ENCODE measurements around the gene TLE5.
A peak's percentile ranks its signal among the peaks of the same experiment; 100 is the strongest.
"Not testable (repeated sequence)": the region's sequence is repeated elsewhere in the genome, so short reads cannot be mapped to it uniquely, and the experiment has no call there.

The TLE5 gene

DNA sequence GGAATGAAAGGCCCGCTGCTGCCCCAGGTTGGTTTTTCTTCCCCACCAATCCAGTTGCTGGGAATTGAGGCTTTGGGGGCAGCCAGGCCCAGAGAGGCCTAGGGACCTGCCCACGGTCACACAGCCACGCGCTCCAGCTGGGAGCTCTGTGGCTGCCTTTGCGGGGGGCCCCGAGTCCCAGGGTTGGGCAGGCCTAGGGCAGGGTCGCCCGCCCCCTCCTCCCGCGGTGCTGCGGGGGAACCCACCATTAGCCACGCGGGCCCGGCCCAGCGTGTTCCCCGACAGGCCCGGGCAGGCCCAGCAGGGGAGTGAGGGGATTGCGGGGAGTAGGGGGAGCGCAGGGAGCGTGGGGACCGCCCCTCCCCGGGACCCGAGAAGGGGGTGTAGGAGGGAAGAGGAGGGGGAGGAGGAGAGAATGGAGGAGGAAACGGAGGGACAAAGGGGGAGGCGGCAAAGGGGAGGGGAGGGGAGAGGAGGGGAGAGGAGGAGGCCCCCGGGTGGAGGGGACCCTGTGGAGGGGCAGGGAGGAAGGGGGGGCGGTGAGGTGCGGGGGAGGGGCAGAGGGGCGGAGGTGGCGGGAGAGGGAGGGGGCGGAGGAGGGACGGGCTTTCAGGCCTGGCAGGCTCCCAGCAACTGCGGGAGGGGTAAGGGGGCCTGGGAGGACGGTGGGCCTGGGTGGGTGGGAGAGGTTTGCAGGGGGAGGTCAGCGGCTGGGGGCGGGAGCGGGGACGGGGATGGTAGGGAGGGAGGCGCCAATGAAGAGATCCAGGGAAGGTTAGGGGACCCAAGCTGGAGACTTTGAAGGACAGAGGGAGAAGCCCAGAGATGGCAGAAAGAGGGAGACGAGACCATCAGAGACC, 20.3 kb downstream of the TLE5 start:
- no peak for DNase-seq

DNA sequence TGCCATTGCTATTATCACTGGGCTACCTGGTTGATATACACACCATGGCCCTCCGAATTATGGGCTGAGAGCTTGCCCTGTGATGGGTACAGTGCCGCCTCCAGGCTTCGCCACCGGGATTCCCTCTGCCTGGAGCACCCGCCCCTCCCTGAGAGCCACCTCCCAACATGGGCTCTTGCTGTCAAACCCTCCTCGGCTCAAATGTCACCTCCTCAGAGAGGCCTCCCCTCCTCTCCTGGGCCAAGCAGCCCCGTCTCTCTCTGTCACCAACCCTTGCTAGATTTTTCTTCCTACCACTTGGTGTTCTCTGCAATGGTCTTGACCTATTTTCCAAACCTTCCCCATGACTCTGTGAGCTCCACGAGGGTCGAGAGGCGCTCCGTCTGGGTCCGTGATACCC, 21.0 kb downstream of the TLE5 start:
- no peak for DNase-seq

DNA sequence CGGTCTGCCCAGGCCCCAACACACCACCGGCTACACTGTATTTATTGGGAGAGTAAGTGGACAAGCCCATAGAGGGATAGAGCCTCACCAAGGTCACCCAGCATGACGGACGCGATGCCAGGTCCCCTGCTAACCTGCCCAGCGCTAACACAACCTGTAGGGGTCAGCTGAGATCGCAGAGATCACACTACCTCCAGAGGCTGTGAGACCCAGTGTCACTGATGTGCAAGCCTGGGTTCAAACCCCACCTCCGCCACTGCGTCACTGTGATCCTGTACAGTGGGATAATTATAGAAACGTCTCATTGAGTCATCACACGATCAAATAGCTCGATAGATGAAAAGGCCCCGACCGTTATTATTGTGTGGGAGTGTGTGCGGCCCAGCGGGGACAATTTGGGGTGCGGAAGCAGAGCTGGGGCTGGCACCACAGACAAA, 22.6 kb downstream of the TLE5 start:
- no peak for DNase-seq

DNA sequence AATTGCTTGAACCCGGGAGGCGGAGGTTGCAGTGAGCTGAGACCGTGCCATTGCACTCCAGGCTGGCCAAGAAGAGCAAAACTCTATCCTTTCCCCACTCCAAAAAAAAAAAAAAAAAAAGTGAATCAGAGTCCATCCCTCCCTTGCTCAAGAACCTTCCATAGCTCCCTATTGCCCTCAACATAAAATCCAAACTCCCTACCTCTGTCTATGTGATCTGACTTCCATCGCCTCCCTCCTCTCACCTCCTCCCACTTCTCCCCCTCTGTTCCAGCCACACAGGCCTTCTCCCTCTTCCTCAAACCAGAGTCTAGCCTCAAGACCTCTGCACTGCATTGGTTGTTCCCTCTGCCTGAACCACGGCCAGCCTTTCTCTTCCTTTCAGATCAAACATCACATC, 23.2 kb downstream of the TLE5 start:
- no peak for DNase-seq

DNA sequence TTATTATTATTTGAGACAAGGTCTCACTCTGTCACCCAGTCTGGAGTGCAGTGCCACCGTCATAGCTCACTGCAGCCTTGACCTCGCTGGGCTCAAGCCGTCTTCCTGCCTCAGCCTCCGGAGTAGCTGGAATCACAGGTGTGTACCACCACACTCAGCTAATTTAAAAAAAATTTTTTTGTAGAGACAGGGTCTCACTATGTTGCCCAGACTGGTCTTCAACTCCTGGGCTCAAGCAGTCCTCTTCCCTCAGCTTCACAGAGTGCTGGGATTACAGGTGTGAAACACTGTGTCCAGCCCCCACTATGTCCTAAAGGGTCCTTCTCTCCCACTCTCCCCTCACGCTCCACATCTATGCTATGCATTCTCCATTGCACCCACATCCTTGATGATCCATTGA, 24.1 kb downstream of the TLE5 start:
- no peak for DNase-seq

DNA sequence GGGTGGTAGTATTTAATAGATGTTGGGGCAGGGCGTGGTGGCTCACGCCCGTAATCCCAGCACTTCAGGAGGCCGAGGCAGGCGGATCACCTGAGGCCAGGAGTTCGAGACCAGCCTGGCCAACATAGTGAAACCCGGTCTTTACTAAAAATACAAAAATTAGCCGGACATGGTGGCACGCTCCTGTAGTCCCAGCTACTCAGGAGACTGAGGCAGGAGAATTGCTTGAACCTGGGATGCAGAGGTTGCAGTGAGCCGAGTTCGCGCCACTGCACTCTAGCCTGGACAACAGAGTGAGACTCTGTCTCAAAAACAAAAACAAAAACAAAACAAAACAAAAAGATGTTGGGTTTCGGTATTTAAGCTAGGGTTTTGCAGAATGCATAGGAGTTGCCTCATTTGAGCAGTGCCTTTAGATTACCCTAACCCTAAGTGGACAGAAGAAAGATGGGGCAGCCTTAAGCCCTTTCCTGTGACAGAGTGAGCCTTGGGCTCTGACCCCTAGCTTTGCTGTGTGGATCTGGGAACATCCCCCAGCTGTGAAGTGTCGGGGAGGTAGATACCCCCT, 25.2 kb downstream of the TLE5 start:
- not testable (repeated sequence) for DNase-seq

DNA sequence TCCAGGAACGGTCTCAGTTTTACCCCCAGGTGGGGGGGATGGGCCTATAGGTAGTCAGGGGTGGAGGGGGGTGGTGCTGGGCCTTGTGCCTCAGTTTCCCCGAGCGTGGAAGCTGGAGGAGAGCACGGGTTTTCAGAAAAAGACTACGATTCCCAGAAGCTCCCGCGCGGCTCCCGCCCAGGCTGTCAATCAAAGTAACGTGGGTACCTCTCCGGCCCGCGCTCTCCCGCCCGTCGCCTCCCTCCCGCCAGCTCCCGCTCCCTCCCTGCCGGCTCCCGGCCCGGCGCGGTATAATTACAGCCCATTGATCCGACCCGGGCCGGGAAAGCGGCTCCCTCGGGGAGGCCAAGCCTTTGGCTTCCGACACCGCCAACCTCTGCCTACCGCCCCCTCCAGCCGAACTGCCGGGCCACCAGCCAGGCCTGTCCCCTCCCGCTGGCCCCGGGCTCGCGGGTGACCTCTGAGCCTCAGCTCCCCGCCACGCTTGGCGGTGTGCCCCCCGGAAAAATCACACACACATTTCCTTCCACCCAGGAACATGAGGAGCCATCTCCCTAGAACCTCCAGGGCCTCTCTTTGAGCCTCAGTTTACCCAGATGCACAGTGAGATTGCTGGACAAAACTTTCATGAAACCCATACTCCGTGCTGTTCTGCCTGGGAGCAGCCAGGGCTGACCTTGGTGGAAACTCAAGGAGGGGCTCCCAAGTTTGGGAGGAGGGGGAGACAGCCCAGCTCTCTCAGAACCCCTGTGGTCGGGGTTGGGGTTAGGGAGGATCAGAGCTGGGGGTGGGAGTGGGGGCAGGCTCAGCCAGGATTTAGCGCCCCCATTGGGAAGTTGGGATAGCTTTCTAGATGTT, 25.9 kb downstream of the TLE5 start:
- peak; percentile 52 to 86 (median 70) for DNase-seq

DNA sequence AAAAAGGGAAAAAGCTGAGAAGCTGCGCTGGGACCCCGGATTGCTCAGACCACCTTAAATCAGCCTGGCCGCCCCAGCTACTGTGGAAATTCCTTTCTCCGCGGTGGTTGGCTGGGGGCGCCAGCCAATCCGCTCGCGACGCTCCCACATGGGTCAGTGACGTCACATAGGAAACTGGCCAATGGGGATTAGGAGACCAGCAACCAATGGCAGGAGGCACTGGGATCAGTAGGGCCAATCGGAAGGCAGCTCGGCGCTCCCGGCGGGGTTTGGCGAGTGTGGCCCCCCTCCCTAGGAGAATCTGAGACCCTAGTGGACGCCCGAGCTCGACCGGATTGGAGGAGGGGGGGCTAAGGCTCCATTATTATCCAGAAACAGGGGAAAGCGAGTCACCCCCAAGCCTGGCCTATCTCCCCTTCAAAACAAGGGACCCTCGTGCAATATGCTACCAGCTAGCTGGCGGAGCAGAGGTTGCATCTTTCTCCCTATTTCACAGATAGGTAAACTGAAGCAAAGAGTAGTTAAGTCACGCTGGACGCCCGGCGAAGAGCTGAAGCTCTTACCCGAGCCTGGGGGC, 26.7 kb downstream of the TLE5 start:
- DNase-seq, result peak; percentile 71 to 99 (median 89)

DNA sequence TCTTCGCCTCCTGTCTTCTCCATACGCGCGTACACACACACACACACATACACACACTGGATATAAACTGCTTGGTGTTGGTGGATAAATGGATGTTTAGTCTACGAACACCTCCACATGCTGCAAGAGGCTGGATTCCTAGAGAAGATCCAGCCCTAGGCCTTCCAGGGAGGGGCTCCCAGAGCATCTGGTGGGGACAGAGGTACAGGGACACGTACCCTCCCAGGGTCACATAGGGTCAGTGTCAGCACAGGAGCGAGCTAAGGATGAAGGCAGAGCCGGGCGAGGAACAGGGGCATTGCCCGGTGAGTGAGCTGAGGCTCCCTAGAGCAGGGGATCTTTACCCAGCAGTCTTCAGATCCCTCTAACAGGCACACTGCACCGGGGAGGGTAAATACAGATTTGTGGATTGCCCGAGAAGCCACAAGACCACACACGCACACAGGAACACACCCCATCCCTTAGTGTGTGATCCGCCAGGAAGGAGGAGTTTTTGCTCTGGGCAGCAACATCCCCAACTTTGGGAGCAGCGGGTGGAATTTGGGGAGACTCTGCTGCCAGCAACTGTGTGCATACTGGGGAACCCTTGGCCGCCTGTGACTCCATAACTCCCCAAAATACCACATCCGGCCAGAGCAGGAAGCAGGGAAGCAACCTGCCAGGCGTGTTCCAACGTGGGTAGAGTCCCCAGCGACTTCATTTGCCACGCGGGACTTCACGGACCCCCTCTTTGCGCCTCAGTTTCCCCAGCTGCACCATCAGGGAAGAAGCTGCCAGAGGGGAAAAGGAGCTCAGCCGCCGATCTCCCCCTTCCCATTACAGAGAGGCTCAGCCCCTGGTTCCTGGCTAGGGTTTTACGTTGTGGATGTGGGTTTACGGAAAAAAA, 27.4 kb downstream of the TLE5 start:
- DNase-seq, result peak in 3 of 5 experiments; percentile 23 to 77 (median 33)

DNA sequence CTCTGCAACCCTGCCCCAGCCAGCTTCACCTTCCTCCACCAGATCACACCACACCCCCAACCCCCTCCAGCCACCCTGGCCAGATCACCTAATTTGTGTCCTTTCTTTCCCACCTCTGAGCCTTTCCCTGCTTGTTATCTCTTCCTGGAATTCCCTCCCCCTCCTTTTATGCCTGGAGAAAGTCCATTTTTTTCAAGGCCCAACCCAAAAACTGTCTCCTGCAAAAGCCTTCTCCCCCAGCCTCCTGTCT, 28.0 kb downstream of the TLE5 start:
- DNase-seq, result no peak

DNA sequence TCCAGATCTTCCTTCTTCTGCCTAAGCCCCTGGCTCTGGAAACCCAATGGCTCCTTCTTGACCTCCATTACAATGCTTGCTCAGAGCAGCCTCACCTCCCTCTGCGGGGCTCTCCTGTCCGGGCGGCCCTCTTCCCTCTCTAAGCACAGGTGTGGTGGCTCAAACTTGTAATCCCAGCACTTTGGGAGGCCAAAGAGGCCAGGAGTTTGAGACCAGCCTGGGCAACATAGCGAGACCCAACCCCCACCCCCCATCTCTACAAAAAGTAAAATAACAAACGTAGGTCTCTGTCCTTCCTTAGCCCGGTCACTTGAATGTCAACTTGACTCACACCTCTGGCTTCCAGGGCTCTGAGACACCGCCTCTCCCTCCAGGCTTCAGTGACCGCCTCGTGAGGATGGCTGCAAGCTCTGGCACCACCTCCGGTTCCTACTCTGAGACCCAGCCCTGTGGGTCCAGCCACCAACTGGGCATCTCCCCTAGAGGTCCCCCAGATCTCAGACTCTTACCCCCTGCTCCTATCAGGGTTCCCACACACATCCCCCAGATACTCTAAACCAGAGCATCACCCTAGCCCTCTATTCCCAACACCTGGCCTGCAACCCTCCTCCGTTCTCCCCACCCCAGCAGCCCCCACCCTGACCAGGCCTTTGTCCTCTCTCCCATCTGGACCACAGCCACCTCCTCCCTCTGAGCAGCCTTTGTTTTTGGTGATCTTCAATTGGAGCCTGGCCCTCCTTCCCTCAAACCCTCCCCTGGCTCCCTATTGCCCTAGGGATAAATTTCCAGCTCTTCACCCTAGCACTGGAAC, 28.5 kb downstream of the TLE5 start:
- DNase-seq, result no peak

DNA sequence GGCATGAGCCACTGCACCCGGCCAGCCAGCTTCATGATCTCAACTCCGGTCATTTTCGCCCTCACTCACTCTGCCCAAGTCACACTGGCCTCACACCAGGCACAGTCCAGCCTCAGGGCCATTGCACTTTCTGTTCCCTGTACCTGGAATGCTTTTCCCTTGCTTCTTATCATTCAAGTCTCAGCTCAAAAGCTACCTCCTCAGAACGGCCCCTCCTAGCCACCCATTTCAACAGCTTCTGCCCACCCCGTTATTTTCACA, 30.8 kb downstream of the TLE5 start:
- no peak for DNase-seq

DNA sequence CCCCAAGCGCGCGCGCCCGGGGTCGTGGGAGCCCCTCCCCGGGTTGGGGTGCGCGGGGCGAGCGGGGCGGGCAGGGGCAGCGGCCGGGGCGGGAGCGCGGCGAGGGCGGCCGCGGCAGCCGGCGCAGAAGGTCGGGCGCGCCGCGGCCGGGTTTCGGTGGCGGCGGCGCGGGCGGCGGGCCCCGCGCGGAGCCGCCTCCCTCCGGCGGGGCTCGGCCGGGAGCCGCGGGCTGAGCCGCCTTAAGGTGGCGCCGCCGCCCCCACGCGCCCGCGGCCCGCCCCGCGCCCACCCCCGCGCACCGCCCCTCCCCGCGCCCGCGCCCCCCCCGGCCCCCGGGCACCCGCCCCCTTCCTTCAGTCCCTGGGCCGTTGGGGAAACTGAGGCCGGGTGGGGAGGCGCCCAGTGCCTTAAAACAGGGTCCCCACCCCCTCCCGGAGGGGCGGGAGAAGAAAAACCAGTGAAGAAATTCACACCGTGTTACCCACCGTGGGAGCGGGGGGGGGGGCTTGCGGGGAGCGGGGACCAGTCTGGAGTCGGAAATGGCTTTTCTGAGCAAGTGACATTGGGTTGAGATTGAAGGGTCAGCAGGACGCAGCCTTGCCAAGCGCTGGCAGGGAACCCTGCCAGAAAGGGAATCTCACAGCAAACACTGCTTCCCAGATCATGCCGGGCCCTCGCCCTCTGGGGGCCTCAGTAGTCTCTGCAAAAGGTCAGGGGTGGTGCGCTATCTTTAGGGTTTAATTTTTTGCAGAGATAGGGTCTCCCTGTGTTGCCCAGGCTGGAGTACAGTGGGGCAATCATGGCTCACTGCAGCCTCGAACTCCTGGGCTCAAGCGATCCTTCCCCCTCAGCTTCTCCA, 33.0 kb downstream of the TLE5 start, which contains the start of gene TLE2:
TLE2 (minus strand) TSS at position 216 of the 859 bp plus-strand sequence. CDS start 376 bp downstream, outside the sequence.
- no peak for DNase-seq

DNA sequence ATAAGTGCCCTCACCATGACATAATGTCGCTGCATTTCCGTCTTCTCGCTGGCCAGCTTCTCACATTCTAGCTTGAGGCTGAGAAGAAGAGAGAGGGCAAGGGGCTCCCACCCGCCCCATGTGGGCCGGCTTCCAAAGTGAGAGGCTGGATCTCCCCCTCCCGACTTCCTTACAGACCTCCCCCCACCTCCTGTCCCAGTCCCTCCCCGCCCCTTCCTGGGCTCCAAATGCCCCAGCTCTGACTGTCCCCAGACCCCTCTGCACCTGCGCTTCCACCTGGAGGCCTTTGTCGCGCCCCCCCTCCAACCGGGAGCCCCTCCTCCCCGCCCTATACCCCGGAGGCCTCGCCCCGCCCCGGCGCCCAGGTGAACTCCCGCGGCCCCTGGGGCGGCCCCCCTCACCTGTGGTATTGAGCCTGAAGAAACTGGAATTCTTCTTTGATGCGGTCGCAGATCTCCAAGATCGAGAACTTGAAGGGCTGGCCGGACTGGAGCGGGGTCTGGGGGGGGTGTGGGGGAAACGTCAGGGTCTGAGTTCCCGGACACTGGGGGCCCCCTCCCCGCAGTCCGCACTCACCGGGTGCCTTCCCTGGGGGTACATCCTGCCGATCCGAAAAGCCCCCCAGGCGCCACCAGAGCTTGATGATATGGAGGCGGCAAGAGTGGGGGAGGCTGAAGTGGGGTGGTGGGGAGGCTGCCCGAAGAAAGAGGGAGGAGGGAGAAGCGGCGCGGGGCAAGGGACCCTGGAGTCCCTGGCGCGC, 33.8 kb downstream of the TLE5 start:
- DNase-seq, result no peak

DNA sequence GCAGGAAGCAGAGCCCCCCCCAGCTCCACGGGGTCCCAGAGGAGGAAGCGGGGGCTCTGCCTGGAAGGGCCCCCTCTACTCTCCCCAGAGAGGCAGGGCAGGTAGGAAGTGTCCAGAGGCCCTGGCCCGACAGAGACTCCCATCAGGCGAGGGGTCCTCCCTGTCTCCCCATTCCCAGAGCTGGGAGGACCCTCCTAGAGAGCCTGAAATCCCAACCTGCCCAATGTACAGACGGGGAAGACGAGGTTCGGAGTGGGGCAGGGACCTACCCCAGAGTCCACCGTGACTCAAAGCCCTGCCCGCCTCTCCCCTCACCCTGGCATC, 34.4 kb downstream of the TLE5 start:
- no peak for DNase-seq

DNA sequence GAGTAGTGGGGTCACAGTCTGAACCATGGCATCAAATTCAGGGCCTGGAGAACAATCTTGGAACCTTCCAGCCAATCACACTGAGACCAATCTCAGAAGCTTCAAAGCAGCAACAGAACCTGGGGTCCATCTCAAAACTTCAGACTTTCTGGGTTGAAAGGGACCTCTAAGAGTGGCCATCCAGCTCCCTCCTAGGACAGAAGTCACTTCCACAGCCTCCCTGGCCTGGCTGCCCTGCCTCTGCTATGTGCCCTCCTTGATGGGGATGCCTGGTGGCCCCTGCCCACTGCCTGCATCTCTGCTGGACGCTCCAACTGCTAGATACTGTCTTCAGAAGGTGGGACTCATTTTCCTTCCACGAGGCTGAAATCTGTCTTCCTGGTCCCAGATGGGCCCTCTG, 35.0 kb downstream of the TLE5 start:
- no peak for DNase-seq

DNA sequence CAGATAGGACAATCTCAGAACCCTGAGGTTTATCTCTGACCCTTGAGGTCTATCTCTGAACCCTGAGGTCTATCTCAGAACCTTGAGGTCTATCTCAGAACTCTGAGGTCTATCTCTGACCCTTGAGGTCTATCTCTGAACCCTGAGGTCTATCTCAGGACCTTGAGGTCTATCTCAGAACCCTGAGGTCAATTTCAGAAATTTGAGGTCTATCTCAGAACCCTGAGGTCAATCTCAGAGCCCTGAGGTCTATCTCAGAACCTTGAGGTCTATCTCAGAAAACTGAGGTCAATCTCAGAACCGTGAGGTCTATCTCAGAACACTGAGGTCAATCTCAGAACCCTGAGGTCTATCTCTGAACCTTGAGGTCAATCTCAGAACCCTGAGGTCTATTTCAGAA, 35.5 kb downstream of the TLE5 start:
- no peak for DNase-seq

DNA sequence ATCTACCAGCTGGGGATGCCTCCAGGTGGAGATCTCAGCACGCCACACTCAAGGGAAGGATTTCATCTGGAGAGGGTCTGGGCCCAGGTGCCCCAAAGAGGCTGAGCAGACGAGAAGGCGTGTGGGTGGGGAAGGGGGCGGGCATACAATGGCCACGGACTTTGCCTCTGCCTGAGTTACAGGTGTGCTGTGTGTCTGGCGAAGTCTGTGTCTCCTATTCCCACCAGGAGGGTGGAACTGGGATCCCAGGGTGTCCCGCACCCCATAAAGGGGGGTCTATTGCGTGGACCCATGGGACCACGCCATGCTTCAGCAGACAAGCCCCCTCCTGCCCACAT, 36.8 kb downstream of the TLE5 start:
- DNase-seq, result no peak

DNA sequence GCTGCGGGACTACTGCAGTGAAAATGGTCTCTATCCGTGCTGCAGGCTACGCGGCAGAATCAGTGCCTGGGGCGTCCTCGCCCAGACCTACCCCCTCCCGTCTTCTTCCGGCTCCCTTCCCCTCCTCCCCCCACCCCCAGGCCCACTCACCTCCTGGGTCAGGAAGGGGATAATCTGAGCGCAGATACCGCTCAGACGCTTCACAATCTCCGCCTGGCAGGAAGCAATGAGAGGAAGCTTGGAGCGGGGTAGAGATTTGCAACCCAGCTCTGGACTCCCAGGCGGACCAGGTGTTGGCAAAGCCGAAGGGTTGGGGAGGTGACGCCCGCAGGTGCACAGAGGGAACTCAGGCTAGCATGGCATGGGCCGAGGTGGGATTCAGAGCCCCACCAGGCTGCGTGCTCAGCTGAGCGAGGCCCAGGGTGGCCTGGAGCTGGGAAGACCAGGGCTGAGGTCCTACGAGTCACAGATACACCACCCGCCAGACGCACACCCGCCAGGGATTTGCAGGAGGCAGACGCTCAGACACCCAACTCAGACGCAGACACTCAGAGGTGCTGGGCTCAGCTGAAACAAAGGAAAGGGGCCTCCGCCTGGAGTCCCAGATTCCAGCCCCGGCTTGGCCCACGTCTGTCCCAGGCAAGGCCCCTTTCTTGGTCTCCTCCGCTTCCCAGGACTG, 37.3 kb downstream of the TLE5 start:
- no peak for DNase-seq

DNA sequence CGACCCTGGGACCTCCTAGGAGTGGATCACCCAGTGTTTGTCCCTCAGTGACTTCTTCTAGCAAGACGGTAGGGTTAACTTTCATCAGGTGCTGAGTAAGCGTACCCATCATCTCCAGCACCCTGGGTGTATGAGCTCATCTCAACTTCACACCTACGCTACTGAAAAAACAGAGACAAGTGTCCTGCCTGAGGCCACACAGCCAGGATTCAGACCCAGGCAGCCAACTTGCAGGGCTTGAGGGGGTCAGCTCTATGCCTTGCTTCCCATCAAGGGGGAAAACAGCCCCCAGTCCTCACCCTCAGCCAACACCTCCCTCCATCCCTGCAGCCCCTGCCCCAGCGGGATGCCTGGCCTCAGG, 37.8 kb downstream of the TLE5 start:
- DNase-seq, result no peak
